H9 (cell line): ENCODE results near the gene ASXL3. TPM values are rescaled to one million over a fixed set of nuclear protein-coding genes. Genes with fewer than 3 reads are reported as not detected.

ENCODE experiments used
- DNase-seq: peaks from one replicate; pipeline ENCODE4 v3.0.0-alpha.2; 2017
- H2AFZ ChIP-seq: one replicate; pipeline ENCODE4 v1.6.1; 2013; ENCODE audit warnings: mild to moderate bottlenecking, low read length, control low read depth, moderate library complexity
- H2AK5ac ChIP-seq: 2 replicates; pipeline ENCODE4 v1.6.1; 2013; ENCODE audit warnings: low read length, control low read depth, mixed read lengths; ENCODE audit not compliant: insufficient read length
- H2BK120ac ChIP-seq: one replicate; pipeline ENCODE4 v1.6.1; 2013; ENCODE audit warnings: low read depth, mild to moderate bottlenecking, low read length, control low read depth, inconsistent platforms; ENCODE audit not compliant: poor library complexity, severe bottlenecking
- H2BK12ac ChIP-seq: 2 replicates; pipeline ENCODE4 v1.6.1; 2013; ENCODE audit warnings: low read length, control low read depth, mixed read lengths, low read depth; ENCODE audit not compliant: insufficient read length
- H2BK15ac ChIP-seq: 2 replicates; pipeline ENCODE4 v1.6.1; 2013; ENCODE audit warnings: low read depth, low read length, control low read depth
- H2BK20ac ChIP-seq: one replicate; pipeline ENCODE4 v1.6.1; 2013; ENCODE audit warnings: low read depth, mild to moderate bottlenecking, low read length, control low read depth, inconsistent platforms; ENCODE audit not compliant: poor library complexity, severe bottlenecking
- H2BK5ac ChIP-seq: 2 replicates; pipeline ENCODE4 v1.6.1; 2013; ENCODE audit warnings: low read length, control low read depth, mixed read lengths; ENCODE audit not compliant: insufficient read length
- H3K14ac ChIP-seq: 2 replicates; pipeline ENCODE4 v1.6.1; 2013; ENCODE audit warnings: low read length, control low read depth; ENCODE audit not compliant: insufficient read depth
- H3K18ac ChIP-seq: 2 replicates; pipeline ENCODE4 v1.6.1; 2013; ENCODE audit warnings: low read depth, mild to moderate bottlenecking, mixed read lengths, low read length, control low read depth; ENCODE audit not compliant: insufficient read length
- H3K23ac ChIP-seq: 2 replicates; pipeline ENCODE4 v1.6.1; 2013; ENCODE audit warnings: low read length, control low read depth, mixed read lengths, low read depth; ENCODE audit not compliant: insufficient read length
- H3K23me2 ChIP-seq: 2 replicates; pipeline ENCODE4 v1.6.1; 2013; ENCODE audit warnings: low read depth, mild to moderate bottlenecking, mixed read lengths, low read length, control low read depth; ENCODE audit not compliant: insufficient read length, poor library complexity, severe bottlenecking
- H3K27ac ChIP-seq: 2 replicates; pipeline ENCODE4 v1.5.1; 2013; ENCODE audit warnings: low read length, control low read depth, mixed read lengths, low read depth; ENCODE audit not compliant: insufficient read length
- H3K27me3 ChIP-seq: 2 replicates; pipeline ENCODE4 v1.6.1; 2013; ENCODE audit warnings: low read length, control low read depth, inconsistent platforms; ENCODE audit not compliant: insufficient read depth
- H3K4ac ChIP-seq: 2 replicates; pipeline ENCODE4 v1.6.1; 2013; ENCODE audit warnings: low read depth, mild to moderate bottlenecking, control low read depth, inconsistent platforms, low read length, moderate library complexity
- H3K4me1 ChIP-seq: 2 replicates; pipeline ENCODE4 v1.6.1; 2013; ENCODE audit warnings: low read length, control low read depth, inconsistent platforms; ENCODE audit not compliant: insufficient read depth
- H3K4me2 ChIP-seq: 2 replicates; pipeline ENCODE4 v1.6.1; 2013; ENCODE audit warnings: low read length, control low read depth, mixed read lengths; ENCODE audit not compliant: insufficient read length, insufficient read depth
- H3K56ac ChIP-seq: 2 replicates; pipeline ENCODE4 v1.6.1; 2013; ENCODE audit warnings: low read depth, mild to moderate bottlenecking, mixed read lengths, low read length, control low read depth; ENCODE audit not compliant: insufficient read length
- H3K79me1 ChIP-seq: 2 replicates; pipeline ENCODE4 v1.6.1; 2013; ENCODE audit warnings: low read depth, mild to moderate bottlenecking, moderate library complexity, low read length, control low read depth, inconsistent platforms; ENCODE audit not compliant: insufficient read depth, poor library complexity, severe bottlenecking
- H3K79me2 ChIP-seq: 2 replicates; pipeline ENCODE4 v1.6.1; 2013; ENCODE audit warnings: low read length, control low read depth, inconsistent platforms; ENCODE audit not compliant: insufficient read depth
- H3K9ac ChIP-seq: 2 replicates; pipeline ENCODE4 v1.6.1; 2013; ENCODE audit warnings: low read length, control low read depth, mixed read lengths; ENCODE audit not compliant: insufficient read length; ENCODE audit errors: extremely low read depth
- H3K9me3 ChIP-seq: one replicate; pipeline ENCODE4 v1.6.1; 2013; ENCODE audit warnings: low read depth, low read length, inconsistent platforms; ENCODE audit not compliant: control insufficient read depth
- H3T11ph ChIP-seq: one replicate; pipeline ENCODE4 v1.6.1; 2013; ENCODE audit warnings: mild to moderate bottlenecking, low read length, control low read depth, inconsistent platforms
- H4K20me1 ChIP-seq: one replicate; pipeline ENCODE4 v1.6.1; 2013; ENCODE audit not compliant: control insufficient read depth, insufficient read length, insufficient read depth
- H4K5ac ChIP-seq: 2 replicates; pipeline ENCODE4 v1.6.1; 2013; ENCODE audit warnings: low read depth, mild to moderate bottlenecking, mixed read lengths, low read length, control low read depth; ENCODE audit not compliant: insufficient read length
- H4K8ac ChIP-seq: replicated peaks from 2 replicates; pipeline ENCODE4 v1.6.1; 2013; ENCODE audit warnings: low read length, control low read depth, mixed read lengths, low read depth; ENCODE audit not compliant: insufficient read length
- H4K91ac ChIP-seq: 2 replicates; pipeline ENCODE4 v1.6.1; 2013; ENCODE audit warnings: low read depth, mild to moderate bottlenecking, moderate library complexity, mixed read lengths, low read length, control low read depth; ENCODE audit not compliant: insufficient read length
- H3K27ac Mint-ChIP-seq, 3 experiments: 2 replicates in 2 of 3; 3 replicates in 1 of 3; pipeline ENCODE4 v1.8.0; 2020 to 2021; ENCODE audit warnings: mixed read lengths in 3 of 3, mild to moderate bottlenecking in 1 of 3, moderate library complexity in 1 of 3
- H3K27me3 Mint-ChIP-seq: 2 replicates; pipeline ENCODE4 v1.8.0; 2021; ENCODE audit warnings: low read depth, mild to moderate bottlenecking, moderate library complexity, mixed read lengths
- H3K36me3 Mint-ChIP-seq, 3 experiments: 2 replicates in 2 of 3; 3 replicates in 1 of 3; pipeline ENCODE4 v1.8.0; 2020 to 2021; ENCODE audit warnings: low read depth in 3 of 3, mixed read lengths in 3 of 3; ENCODE audit not compliant: insufficient read depth in 1 of 3
- H3K4me1 Mint-ChIP-seq, 2 experiments: 2 replicates each; pipeline ENCODE4 v1.8.0; 2020; ENCODE audit warnings: mixed read lengths in 2 of 2
- H3K4me3 Mint-ChIP-seq, 2 experiments: 2 replicates in 1 of 2; 3 replicates in 1 of 2; pipeline ENCODE4 v1.8.0; 2020 to 2021; ENCODE audit warnings: mild to moderate bottlenecking in 2 of 2, mixed read lengths in 2 of 2, moderate library complexity in 1 of 2
- H3K9me3 Mint-ChIP-seq, 2 experiments: 2 replicates in 1 of 2; 3 replicates in 1 of 2; pipeline ENCODE4 v1.8.0; 2020; ENCODE audit warnings: mild to moderate bottlenecking in 2 of 2, mixed read lengths in 2 of 2, moderate library complexity in 1 of 2
- WGBS: extraction: QIAGEN DNeasy Blood & Tissue Kit; methylation state at CpG from one replicate; pipeline ENCODE4 v1.1.7; 2013; ENCODE audit warnings: missing lambda C conversion rate, low lambda C conversion rate, mixed read lengths; ENCODE audit not compliant: insufficient read length; ENCODE audit errors: extremely low coverage; 5-methylcytosine and 5-hydroxymethylcytosine counted together
- total RNA-seq: library from RNA; stranded (reverse); gene quantifications from 2 replicates; pipeline ENCODE4 v1.2.1, GENCODE V29; 2021
- TF ChIP-seq, protein P1 (sequence below): fragments of 200-600 bp; sonication (generic); conservative IDR thresholded peaks from 3 replicates; pipeline ENCODE4 v1.8.0; 2021; ENCODE audit warnings: antibody characterized with exemption, mild to moderate bottlenecking

The ASXL3 gene
- total RNA-seq, 1 experiment from 2014 or later: 0.35 TPM

DNA sequence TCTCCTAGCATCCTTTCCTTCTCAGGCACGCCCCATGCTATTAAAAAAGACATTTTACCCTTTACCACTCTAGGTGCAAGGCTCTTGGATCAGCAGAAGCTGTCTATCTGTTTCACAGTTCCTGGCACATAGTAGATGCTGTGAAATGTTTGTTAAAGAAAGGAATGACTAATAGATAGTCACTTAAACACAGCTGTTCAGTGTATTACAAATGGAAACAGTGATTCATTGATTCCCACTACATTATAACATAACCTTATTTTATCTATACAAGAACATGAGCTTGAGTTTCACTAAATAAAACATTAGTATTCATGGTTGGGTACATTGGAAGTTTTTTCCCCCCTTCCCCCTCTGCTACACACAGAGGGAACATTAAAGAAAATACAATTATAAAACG lies 142.1 kb downstream of the ASXL3 start:
- H3K9me3 Mint-ChIP-seq: peaks cover 0 to 2% of the 10 kb centered on the region in 2 experiments; a peak in 1 of 5 replicates
- H3K23ac ChIP-seq: no peak overlapping the region
- H4K91ac ChIP-seq: no peak overlapping the region
- H3K27ac ChIP-seq: no peak overlapping the region
- no peak overlapping the region for H2AFZ ChIP-seq
- no peak overlapping the region for H3K18ac ChIP-seq
- TF ChIP-seq, protein P1, sequence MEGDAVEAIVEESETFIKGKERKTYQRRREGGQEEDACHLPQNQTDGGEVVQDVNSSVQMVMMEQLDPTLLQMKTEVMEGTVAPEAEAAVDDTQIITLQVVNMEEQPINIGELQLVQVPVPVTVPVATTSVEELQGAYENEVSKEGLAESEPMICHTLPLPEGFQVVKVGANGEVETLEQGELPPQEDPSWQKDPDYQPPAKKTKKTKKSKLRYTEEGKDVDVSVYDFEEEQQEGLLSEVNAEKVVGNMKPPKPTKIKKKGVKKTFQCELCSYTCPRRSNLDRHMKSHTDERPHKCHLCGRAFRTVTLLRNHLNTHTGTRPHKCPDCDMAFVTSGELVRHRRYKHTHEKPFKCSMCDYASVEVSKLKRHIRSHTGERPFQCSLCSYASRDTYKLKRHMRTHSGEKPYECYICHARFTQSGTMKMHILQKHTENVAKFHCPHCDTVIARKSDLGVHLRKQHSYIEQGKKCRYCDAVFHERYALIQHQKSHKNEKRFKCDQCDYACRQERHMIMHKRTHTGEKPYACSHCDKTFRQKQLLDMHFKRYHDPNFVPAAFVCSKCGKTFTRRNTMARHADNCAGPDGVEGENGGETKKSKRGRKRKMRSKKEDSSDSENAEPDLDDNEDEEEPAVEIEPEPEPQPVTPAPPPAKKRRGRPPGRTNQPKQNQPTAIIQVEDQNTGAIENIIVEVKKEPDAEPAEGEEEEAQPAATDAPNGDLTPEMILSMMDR: no peak
- DNase-seq: no peak
- H2AK5ac ChIP-seq: no peak overlapping the region
- no peaks in the 10 kb centered on the region for H3K36me3 Mint-ChIP-seq
- H3K79me2 ChIP-seq: no peaks in the 10 kb centered on the region
- no peak overlapping the region for H2BK5ac ChIP-seq
- no peaks in the 10 kb centered on the region for H3K27me3 Mint-ChIP-seq
- no peak overlapping the region for H3K27ac Mint-ChIP-seq
- no peaks in the 10 kb centered on the region for H3K27me3 ChIP-seq
- H3K9ac ChIP-seq: no peak overlapping the region
- H4K5ac ChIP-seq: no peak overlapping the region
- H2BK15ac ChIP-seq: no peak overlapping the region
- H3K4ac ChIP-seq: no peak overlapping the region
- WGBS: no CpG with 5 or more reads among the region's 2 CpGs
- H2BK12ac ChIP-seq: no peak overlapping the region
- no peaks in the 10 kb centered on the region for H3K4me1 ChIP-seq
- no peak overlapping the region for H4K8ac ChIP-seq
- H3K56ac ChIP-seq: no peak overlapping the region
- no peaks in the 10 kb centered on the region for H4K20me1 ChIP-seq
- no peak overlapping the region for H3T11ph ChIP-seq
- no peaks in the 10 kb centered on the region for H3K9me3 ChIP-seq
- no peak overlapping the region for H2BK120ac ChIP-seq
- H2BK20ac ChIP-seq: no peak overlapping the region
- no peak overlapping the region for H3K4me2 ChIP-seq
- no peaks in the 10 kb centered on the region for H3K79me1 ChIP-seq
- no peak overlapping the region for H3K14ac ChIP-seq
- no peak overlapping the region for H3K4me3 Mint-ChIP-seq
- no peaks in the 10 kb centered on the region for H3K23me2 ChIP-seq
- 0 out of 4 replicates have a peak, but pooled peaks cover 0 to 2% of the 10 kb centered on the region in 2 experiments for H3K4me1 Mint-ChIP-seq
